Measurements from ENCODE around the gene OTUD1.

DNA sequence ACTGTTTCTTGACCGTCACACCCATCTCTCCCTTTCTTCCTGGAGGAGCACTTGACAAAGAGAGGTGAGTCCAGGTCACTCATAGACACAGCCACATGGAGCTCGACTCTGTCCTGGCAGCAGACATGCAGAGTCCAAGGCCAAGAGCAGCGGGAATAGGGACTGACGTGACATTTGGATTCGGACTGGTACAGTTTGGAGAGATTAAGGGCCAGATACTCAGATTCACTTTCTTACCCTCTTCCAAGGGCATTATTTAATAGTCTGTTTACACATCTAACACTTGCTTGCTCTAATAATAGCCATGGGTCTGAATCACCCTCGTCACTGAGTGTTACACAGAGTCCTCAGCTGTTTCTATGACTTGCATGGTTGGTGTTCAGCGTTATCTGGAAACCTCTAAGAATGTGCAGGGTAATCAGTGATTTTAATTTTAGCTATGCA, 39.2 kb upstream of the OTUD1 start:
- TF ChIP-seq, protein P1, sequence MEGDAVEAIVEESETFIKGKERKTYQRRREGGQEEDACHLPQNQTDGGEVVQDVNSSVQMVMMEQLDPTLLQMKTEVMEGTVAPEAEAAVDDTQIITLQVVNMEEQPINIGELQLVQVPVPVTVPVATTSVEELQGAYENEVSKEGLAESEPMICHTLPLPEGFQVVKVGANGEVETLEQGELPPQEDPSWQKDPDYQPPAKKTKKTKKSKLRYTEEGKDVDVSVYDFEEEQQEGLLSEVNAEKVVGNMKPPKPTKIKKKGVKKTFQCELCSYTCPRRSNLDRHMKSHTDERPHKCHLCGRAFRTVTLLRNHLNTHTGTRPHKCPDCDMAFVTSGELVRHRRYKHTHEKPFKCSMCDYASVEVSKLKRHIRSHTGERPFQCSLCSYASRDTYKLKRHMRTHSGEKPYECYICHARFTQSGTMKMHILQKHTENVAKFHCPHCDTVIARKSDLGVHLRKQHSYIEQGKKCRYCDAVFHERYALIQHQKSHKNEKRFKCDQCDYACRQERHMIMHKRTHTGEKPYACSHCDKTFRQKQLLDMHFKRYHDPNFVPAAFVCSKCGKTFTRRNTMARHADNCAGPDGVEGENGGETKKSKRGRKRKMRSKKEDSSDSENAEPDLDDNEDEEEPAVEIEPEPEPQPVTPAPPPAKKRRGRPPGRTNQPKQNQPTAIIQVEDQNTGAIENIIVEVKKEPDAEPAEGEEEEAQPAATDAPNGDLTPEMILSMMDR (optimal IDR thresholded peaks at IDR 0.05 in 1 of 3, IDR thresholded peaks at IDR 0.05 in 1 of 3, conservative IDR thresholded peaks at IDR 0.05 in 1 of 3; ENCODE audit: extremely low read depth in 1 of 3, insufficient read depth in 2 of 3, low read length in 3 of 3) = no peak
- TF ChIP-seq EZH2 (IDR thresholded peaks at IDR 0.05; ENCODE audit: low read length) = no peak
